Fibroblast of skin of back (primary cell): Measurements from ENCODE around the gene LRP5.
A peak's percentile ranks its signal among the peaks of the same experiment; 100 is the strongest.
"Not testable (repeated sequence)": the region's sequence is repeated elsewhere in the genome, so short reads cannot be mapped to it uniquely, and the experiment has no call there.

Source experiments
- DNase-seq: peaks from one replicate; pipeline ENCODE4 v3.0.0-alpha.2; 2013

The LRP5 gene

DNA sequence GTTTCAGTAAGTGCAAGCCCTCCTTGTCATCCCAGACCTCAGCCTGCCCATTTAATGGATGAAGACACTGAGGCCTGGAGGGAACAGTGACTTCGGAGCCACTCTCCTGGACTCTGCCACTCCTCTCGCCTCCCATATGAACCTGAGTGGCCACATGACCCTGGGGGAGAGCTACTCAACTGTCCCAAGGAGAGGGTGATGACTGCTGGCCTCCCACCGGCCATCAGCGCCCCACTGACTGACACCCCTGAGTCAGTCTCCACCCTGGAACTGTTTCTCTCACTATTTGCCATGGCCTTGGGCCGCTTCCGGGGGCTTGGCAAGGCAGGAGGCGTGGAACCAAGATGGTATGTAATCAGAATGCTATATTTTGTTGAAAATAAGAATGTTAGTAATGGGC is 17.1 kb downstream of the LRP5 start:
- no peak for DNase-seq

DNA sequence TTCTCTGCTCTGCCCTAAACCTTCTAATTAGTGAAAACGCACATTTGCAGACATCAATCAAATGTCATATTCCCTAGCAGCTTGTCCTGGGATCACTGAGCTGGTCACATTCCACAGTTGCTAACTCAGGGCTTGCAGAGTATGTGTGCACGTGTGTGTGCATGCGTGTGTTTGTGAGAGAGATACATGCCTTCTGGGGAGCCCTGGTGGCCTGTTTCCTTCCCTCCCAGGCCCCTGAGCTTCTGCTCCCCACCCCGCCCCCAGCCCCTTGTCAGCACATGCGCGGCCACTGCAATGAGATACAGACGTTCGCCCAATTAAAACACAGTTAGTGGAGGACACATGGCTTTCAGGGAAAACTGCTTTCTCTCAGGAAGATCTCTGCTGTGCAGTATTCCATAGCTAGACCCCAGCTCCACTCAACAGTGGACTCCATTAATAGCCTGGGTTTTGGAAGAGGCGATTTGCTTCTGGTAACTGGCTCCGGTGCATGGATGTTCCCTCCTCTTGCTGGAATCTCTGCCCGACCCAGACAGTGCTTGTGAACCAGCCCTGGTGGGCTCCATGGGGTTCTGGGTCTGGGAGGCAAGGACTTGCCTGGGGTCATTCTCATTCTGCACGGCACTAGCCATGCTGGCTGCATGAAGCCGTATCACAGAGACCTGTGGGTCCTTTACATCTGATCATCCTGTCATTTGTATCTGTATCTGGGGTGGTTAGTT is 17.7 kb downstream of the LRP5 start:
- peak; percentile 63 for DNase-seq

DNA sequence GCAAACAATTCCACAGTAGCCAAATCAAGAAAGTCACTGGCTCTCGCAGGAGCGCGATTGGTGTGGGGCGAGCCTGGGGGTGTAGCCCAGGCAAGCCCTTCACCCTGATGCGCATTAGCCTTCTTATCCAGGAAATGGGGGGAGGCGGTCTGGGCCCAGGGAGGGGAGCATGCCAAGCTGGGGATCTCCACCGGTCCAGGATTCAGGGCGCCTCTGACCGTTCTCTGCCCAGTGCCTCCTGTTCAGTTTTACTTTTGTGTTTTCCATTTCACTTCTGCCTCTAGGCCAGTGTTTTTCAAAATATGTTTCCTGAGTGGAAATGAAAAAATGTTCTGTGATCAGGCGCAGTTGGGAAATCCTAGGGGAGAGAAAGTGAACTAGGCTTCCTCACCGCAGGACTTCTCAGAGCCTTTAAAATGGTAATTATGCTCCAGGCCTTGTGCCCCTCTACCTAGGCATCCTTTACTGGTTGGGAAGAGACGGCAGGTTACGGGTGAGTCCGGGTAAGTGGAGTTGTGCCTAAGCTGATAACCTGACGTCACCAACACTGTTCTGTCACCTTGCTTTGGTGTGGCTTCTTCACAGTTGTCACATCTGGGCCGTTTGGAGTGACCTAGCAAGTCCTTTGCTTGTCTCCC is 18.4 kb downstream of the LRP5 start:
- DNase-seq: no peak

DNA sequence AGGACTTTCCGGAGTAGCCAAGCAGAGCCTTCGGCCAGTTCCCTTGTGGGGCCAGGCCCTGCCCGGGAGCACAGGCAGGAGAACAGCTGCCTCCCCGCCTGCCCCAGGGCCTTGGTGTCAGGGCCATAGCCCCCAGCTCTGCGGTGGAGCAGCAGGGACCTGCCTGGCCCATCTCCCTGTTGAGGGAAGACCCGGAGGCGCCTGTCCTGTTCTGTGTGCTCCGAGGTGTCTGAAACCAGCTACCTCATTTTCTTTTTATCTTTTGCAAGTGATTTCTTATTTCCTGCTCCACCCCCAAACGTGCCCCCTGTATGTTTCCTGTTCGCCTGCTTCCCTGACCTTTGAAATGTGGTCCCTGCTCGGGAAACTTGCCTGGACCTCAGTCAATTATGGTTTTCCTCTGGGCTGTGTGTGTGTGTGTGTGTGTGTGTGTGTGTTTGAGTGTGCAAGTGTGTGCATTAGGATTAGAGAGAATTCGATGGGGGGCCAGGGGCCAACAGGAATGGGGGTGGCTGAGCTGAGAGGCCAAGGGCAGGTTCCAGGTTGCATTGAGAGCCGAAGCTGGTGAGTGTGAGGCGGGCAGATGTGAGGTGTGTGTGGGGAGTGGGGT is 19.1 kb downstream of the LRP5 start:
- DNase-seq: no peak

DNA sequence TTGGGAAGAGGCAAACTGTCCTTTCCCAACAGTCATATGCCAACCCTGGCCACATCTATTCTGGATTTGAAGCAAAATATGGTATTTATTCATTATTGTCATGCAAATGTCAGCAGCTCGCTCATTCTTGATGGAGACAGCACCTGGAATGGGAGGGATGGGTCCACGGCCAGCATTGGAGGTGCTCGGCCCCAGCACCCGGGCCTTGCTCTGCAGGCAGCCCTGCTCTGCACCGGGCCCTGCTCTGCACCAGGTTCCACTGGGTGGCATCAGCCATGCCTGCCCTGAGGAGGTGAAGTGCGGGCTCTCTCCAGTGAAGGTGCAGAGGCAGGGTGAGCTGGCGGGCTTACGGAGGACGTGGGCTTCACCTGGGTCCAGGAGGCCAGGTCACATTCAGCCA is 19.8 kb downstream of the LRP5 start:
- no peak for DNase-seq

DNA sequence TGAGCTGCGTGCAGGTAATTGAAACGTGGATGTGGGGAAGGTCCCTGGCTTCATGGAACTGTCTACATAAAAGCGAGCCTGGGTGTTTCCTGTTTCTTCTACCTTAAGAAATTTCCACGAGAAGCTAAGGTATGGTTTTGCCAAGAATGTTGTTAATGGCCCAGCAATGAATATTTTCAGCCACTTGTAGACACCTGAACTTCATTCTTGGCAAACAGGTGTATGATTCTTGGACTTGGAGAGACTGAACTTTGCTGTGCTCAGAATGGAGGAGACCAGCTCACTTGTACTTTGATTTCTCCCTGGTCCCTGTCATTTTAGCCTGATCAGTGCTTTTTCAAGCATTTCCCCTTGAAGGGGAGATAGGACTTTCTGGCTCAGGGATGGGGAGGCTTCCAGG is 20.8 kb downstream of the LRP5 start:
- DNase-seq: no peak

DNA sequence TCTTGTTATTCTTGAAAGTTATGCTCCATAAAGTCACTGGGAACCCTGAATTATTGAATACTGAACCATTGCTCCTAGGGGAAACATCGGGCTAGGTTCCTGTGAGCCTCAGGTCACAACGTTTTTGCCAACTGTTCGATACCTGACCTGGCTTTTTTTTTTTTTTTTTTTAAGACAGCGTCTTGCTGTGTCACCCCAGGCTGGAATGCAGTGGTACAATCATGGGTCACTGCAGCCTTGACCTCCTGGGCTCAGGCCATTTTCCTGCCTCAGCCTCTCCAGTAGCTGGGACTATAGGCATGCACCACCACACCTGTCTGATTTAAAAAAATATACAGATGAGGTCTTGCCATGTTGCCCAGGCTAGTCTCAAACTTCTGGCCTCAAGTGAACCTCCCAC is 22.5 kb downstream of the LRP5 start:
- no peak for DNase-seq

DNA sequence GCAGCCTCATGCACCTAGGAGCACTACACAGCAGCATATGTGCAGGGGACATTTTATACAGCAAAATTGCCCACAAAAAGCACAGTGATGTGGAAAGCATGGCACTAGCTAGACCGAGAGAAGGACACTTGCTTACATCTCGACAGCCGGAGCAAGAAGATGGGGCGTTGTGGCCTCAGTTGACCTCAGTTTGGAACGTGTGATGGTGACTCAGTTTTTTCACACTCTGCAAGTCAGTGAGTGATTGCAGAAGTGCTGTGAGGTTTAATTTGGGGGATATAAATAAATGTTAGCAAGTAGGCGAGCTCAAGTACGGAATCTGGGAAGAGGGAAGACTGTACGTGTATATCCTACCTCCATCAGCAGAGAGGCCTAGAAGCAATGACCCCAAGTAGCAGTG is 23.3 kb downstream of the LRP5 start:
- no peak for DNase-seq

DNA sequence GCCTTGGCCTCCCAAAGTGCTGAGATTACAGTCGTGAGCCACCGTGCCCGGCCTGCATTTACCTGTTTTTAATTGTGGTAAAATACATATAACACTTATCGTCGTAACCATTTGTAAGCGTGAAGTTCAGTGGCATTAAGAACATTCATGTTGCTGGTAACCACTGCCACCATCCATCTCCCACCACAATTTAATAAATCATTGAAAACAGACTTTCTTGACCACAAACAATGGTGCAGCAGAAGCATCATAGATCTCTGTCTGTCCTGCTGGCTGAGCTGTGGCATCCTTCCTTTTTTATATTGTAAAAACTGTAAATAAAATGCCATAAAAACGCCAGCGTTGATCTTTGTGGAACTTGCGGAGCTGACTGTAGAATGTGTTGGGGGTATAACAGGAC is 24.3 kb downstream of the LRP5 start:
- DNase-seq: no peak

DNA sequence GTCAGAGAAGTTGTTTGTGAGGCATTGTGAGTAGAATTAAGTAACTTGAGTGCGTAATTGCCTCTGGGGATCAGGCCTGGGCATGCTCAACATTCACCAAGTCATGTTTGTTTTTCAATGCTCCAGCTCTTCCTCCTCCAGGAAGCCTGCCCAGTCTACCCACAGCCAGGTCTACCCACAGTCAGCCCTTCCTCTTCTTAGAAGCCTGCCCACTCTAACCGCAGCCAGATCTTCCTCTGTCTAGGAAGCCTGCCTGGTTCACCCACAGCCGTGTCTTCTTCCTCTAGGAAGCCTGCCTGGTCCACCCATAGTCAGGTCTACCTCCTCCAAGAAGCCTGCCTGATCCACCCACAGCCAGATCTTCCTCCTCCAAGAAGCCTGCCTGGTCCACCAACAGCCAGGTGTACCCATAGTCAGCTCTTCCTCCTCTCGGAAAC is 25.0 kb downstream of the LRP5 start:
- no peak for DNase-seq

DNA sequence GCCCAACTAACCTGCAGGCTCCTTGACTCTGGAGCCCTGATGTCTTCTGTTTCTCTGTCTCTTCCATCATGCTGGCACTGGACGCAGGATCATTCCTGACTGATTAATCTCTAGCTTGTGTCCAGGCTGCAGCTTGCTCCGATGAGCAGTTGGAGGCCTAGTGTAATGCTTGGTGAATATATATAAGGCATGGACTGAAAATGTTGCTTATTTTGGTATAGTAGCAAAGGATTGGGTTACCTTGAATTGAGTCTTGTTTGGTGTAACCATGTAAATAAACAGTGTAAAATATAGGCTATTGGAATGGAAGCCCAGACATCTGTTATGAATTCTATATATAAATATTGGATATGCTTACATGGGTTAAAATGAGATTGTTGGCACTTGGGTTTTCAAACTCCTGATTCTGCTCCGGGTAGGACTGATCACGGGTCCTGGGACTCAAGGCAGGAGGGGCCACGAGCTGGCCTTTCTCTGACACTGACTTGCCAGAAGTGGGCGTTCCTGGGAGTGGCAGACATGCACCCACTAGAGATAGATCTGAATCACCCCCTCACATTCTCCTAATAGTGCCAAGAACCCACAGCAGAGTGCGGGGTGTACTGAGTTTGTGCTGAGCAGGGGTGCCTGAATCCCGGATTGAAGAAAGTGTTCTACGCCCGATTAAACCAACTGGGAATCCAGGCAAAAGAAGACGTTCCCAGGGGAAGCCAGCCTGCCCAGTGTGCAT is 25.8 kb downstream of the LRP5 start:
- DNase-seq: peak; percentile 62

DNA sequence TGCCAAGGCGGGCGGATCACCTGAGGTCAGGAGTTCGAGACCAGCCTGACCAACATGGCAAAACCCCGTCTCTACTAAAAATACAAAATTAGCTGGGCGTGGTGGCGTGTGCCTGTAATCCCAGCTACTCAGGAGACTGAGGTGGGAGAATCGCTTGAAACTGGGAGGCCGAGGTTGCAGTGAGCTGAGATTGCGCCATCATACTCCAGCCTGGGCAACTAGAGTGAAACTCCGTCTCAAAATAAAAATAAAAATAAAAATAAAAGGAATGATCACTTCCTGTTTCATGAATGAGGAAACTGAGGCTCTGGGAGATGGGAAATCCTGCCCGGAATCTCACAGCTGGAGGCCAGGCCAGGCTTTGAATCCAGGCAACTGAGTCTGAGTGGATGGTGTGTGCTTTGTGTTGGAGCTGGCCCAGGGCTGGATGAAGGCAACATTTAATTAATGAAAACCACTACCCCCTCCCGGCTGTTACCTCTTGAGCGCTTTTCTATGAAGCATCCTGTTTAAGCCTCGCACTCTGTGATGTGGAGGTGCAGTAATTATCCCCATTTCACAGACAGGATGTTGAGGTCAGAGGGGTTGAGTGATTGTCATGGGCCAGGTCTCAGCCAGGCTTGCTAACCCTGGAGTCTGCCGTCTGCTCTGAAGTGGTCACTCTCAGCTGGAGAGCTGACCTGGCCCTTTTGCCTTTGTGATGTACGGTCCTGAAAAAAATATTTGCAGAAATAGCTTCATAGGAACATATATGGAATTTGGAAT is 27.8 kb downstream of the LRP5 start:
- DNase-seq: no peak

DNA sequence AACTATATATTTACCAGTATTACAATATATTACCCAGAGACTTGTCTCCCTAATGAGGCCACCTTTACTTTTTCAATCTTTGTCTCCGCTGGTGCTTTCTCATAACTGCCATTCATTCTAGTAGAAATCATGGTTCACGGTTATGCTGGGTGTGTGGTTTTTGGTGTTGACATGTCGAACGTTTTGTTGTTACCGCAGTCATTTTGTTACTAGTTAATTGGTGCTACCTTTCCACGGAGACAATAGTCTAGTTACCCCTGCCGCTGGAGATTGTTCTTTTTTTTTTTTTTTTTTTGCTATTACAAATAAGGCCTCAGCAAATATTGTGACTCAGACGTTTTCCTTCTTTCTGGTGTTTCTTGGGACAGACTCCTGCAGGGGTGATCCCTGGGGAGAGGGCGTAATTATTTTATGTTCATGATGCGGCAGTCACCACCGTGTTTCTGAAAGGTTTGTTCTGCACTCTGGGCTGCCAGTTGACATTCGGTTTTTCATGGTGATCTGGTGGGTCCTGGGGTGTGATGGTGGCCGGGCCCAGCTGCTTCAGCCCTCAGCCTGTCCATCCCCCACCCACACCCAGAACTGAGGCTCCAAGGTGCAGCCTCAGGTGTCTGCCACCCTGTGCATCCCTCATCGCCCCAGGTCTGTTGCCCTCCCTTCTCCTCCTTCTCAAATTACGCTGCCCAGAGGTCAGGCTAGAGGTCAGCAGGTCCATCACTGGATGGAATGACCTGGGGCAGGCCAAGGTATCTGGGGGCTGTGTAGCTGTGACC is 28.6 kb downstream of the LRP5 start:
- peak; percentile 89 for DNase-seq

DNA sequence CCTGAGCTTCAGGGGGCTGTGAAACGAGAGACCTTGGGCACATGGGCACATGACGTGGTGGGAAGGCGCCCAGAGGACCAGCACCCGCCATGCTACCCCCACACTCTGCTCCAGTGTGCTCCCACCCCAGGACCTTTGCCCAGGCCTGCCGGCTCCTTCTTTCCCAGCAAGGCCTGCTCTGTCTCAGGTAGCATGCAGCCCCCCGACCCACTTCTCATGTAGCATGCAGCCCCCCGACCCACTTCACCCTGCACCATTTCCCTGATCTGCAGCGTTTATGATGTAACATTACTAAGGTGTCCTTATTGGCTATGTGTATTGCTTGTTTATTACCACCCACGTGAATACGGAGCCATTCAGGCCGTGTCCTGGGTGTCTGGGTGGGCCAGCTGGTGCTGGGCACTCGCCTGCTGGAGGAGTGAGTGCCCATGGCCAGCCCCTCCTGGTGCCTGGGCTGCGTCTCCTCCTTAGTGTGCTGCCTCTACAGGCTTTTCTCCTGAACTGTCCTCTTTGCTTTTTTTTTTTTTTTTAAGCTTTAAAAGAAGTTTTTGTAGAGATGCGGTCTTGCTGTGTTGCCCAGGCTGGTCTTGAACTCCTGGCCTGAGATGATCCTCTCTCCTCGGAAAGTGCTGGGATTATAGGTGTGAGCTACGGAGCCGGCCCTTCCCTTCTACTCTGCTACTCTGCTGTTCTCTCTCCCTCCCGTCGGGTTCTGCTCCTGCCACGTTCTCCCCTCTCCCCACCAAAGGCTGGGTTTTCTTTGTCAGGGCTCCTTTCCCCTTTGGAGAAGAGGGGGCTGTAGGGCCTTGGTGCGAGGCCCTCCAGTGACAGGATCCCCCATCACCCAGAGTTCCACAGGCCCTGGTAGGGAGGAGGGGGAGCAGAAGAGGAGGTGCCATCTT is 29.4 kb downstream of the LRP5 start:
- DNase-seq: no peak

DNA sequence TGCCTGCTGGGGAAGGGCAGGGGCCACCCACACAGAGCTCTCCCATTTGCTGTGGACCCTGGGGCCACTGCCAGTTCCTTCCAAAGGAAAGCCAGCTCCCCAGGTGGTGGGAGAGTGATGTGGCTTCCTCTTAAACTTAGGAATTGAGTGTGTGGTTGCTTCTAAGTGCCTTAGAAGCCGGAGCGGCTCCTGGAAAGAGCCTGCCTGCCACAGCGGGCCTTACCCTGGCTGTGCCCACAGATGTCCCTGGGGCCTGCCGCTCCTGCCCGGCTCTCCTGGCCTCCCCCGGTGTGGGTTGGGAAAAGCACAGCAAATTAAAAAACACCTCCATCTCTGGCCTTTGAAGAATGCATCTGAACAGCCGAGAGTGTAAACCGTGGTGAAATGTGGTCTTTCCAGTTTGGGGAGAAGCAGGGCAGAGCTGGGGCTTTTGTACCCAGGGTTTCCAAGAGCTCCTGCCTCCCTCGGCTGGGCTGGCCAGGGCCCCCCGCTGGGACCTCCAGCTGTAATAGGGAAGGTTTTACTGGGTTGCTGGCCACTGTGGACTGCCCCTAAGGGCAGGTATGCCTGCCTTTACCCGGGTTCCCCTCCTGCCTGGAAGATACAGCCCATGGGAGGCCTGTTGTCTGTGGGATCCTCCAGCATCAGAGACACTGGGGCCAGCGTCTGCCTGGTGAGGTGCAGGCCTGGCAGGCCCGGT is 30.2 kb downstream of the LRP5 start:
- peak; percentile 44 for DNase-seq

DNA sequence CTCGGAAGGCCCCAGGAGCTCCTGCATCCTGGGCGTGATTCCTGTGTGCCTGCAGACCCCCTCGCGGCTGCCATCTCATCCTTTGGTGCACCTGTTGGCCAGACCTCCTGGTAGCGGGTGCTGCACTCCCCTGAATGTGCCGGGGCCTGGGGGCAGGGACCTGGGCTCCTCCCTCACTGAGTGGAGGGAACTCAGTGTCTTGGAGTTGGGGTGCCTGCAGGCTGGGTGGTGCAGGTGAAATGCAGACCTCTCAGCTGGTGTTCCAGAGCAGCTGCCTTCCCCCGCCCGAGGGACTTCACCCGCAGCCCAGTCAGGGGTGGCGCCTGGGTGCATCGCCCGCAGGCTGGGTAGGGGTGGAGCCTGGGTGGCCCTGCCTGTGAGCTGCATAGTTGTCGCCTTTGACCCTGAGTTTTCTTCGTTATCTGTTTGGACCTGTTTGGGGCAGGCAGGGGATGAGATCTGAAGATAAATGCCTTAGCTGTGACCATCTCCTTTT is 31.4 kb downstream of the LRP5 start:
- DNase-seq: no peak

DNA sequence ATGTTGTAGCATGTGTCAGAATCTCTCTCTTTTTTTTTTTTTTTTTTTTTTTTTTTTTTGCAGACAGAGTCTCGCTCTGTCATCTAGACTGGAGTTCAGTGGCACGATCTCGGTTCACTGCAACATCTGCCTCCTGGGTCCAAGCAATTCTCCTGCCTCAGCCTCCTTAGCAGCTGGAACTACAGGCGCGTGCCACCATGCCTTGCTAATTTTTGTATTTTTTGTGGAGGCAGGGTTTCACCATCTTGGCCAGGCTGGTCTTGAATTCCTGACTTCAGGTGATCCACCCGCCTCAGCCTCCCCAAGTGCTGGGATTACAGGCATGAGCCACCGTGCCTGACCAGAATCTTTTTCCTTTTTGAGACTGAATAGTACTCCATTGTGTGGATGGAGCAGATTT is 32.4 kb downstream of the LRP5 start:
- not testable (repeated sequence) for DNase-seq

DNA sequence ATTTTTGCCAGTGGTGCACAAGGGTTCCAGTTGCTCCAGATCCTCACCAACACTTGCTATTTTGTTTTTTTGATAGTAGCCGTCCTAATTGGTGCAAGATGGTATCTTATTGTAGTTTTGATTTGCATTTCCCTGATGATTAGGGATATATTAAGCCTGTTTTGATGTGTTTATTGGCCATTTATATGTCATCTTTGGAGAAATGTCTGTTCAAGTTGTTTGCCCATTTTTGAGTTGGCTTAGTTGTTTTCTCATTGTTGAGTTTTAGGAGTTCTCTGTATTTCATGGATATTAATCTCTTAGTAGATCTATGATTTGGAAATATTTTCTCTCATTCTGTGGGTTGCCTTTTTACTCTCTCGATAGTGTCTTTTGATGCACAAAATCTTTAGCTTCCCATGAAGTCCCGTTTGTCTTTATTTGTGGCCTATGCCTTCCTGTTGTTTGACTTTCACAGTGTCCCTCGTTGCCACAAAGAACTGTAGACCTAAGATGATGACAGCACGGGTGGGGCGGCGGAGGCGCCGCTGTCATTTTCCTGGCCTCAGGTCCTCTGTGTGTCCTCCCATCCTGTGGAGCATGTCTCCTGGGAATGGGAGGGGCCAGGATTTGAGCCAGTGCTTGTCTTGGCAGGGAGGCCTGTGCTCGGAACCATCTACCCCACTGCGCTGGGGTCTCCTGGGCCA is 33.5 kb downstream of the LRP5 start:
- no peak for DNase-seq

DNA sequence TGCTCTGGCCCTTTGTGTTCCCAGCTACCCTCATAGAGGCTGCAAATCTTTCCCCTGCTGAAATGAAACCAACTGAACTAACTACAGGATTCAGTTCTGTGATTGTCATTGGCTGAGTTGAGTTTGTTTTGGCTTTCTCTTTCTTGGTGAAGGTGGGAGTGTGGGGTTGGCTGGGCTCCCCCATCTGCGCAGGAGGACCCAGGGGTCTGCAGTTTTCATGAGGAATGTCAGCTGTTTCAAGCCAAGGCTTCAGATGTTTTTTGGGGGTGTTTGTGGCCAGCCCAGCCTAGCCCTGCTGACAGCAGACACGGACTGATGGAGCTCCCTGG is 34.0 kb downstream of the LRP5 start:
- no peak for DNase-seq
